ENCODE results near the gene AURKAIP1.

- TF ChIP-seq CTCF (IDR thresholded peaks at IDR 0.05; ENCODE audit: insufficient read depth, low read length): no peak
- no peak for TF ChIP-seq POLR2AphosphoS5 (IDR thresholded peaks at IDR 0.05; ENCODE audit: low read depth)
- no peak for TF ChIP-seq GABPA (IDR thresholded peaks at IDR 0.05; ENCODE audit: low read depth)
- no peak for TF ChIP-seq REST (IDR thresholded peaks at IDR 0.05; ENCODE audit: insufficient replicate concordance, low read depth)
Measured at GRCh38 chr1:1424707-1425106, 49.7 kb upstream of the AURKAIP1 start.

Measured in HL-60 (cell line).